Hepatocyte (in vitro differentiated cells): ENCODE results near the gene PIP4K2C. TPM values are rescaled to one million over a fixed set of nuclear protein-coding genes. Genes with fewer than 3 reads are reported as not detected.

ENCODE experiments used
- DNase-seq: peaks from one replicate; pipeline ENCODE4 v3.0.0-alpha.2; 2016; ENCODE audit warnings: low spot score
- H2AFZ ChIP-seq: fragments of 200-600 bp; sonication (generic); 2 replicates; pipeline ENCODE4 v1.6.0; 2016; ENCODE audit warnings: antibody characterized with exemption, mild to moderate bottlenecking
- H3K27ac ChIP-seq: fragments of 200-600 bp; sonication (generic); 2 replicates; pipeline ENCODE4 v1.5.1; 2016; ENCODE audit warnings: mild to moderate bottlenecking
- H3K27me3 ChIP-seq: fragments of 200-600 bp; sonication (generic); 2 replicates; pipeline ENCODE4 v1.6.1; 2016
- H3K36me3 ChIP-seq: fragments of 200-600 bp; sonication (generic); replicated peaks from 2 replicates; pipeline ENCODE4 v1.5.1; 2016; ENCODE audit warnings: low read depth; ENCODE audit not compliant: insufficient read depth
- H3K4me1 ChIP-seq: fragments of 200-600 bp; sonication (generic); 2 replicates; pipeline ENCODE4 v1.5.1; 2016; ENCODE audit warnings: mild to moderate bottlenecking, moderate library complexity; ENCODE audit not compliant: insufficient read depth
- H3K4me2 ChIP-seq: fragments of 200-600 bp; sonication (generic); 2 replicates; pipeline ENCODE4 v1.6.0; 2016
- H3K4me3 ChIP-seq: fragments of 200-600 bp; sonication (generic); 2 replicates; pipeline ENCODE4 v1.5.1; 2016; ENCODE audit warnings: mild to moderate bottlenecking
- H3K79me2 ChIP-seq: fragments of 200-600 bp; sonication (generic); 2 replicates; pipeline ENCODE4 v1.6.0; 2017; ENCODE audit warnings: mild to moderate bottlenecking
- H3K9me2 ChIP-seq: fragments of 200-600 bp; sonication (generic); replicated peaks from 2 replicates; pipeline ENCODE4 v1.6.0; 2017; ENCODE audit warnings: mild to moderate bottlenecking; ENCODE audit not compliant: insufficient read depth
- H3K9me3 ChIP-seq: fragments of 200-600 bp; sonication (generic); 2 replicates; pipeline ENCODE4 v1.5.1; 2016; ENCODE audit warnings: low read depth, mild to moderate bottlenecking
- H4K20me1 ChIP-seq: fragments of 200-600 bp; sonication (generic); 2 replicates; pipeline ENCODE4 v1.6.0; 2016; ENCODE audit warnings: mild to moderate bottlenecking; ENCODE audit not compliant: insufficient read depth, poor library complexity, severe bottlenecking
- CTCF ChIP-seq: fragments of 200-600 bp; sonication (generic); IDR thresholded peaks from 2 replicates; pipeline ENCODE4 v1.5.1; 2016; ENCODE audit warnings: antibody characterized with exemption, mild to moderate bottlenecking; ENCODE audit not compliant: poor library complexity
- EZH2 ChIP-seq: fragments of 200-600 bp; sonication (generic); IDR thresholded peaks from 2 replicates; pipeline ENCODE4 v1.6.1; 2016; ENCODE audit warnings: antibody characterized with exemption, mild to moderate bottlenecking, borderline replicate concordance
- EZH2phosphoT487 ChIP-seq: fragments of 200-600 bp; sonication (generic); IDR thresholded peaks from one replicate; pipeline ENCODE4 v1.6.1; 2018; ENCODE audit warnings: antibody characterized with exemption, mild to moderate bottlenecking, low read depth, moderate library complexity; ENCODE audit not compliant: unreplicated experiment, severe bottlenecking
- WGBS: methylation state at CpG from one replicate; pipeline ENCODE4 v1.1.6; 2016; ENCODE audit warnings: low lambda C conversion rate; ENCODE audit errors: missing lambda C conversion rate; 5-methylcytosine and 5-hydroxymethylcytosine counted together
- polyA plus RNA-seq: library from polyadenylated mRNA; unstranded; fragments of >200 nt; fragmentation: Nextera tagmentation; extraction: Ambion mirVana; gene quantifications from 2 replicates; pipeline ENCODE4 v1.2.1, GENCODE V29; 2016
- total RNA-seq: library from RNA; depleted of rRNA; stranded (reverse); fragments of >200 nt; gene quantifications from 2 replicates; pipeline ENCODE4 v1.2.3, GENCODE V29; 2014

Gene PIP4K2C
- 30.0 and 41.6 TPM in 2 replicates for total RNA-seq
- polyA plus RNA-seq: 32.3 and 34.2 TPM in 2 replicates

- peaks cover 30% of the 10 kb centered on the region for H3K79me2 ChIP-seq
- H3K9me2 ChIP-seq: no peaks in the 10 kb centered on the region
- peak within 1 kb of the TSS; percentile 87 for H2AFZ ChIP-seq
- peak within 1 kb of the TSS; percentile 89 for H3K4me2 ChIP-seq
- H3K27ac ChIP-seq: peak within 1 kb of the TSS; percentile 93
- peak; percentile 95 for DNase-seq
- TF ChIP-seq EZH2: no peak
- H3K36me3 ChIP-seq: no peaks in the 10 kb centered on the region
- no peaks in the 10 kb centered on the region for H3K9me3 ChIP-seq
- no peaks in the 10 kb centered on the region for H4K20me1 ChIP-seq
- H3K4me3 ChIP-seq: peak within 1 kb of the TSS; percentile 85
- under 1% methylated on average over 62 of the region's 69 CpGs for WGBS
- H3K4me1 ChIP-seq: no peaks in the 10 kb centered on the region
- H3K27me3 ChIP-seq: peaks cover 26% of the 10 kb centered on the region
Observed at GRCh38 chr12:57590864-57591781, at the start of gene PIP4K2C. TSS of gene PIP4K2C (plus strand) at chr12:57591192. CDS start at chr12:57591290, 98 bp downstream.

GRCh38 chr12:57541717-57542116 is 49.3 kb upstream of the PIP4K2C start:
- TF ChIP-seq CTCF: no peak
- no peak for TF ChIP-seq EZH2phosphoT487
- no peak for TF ChIP-seq EZH2
- H3K36me3 ChIP-seq: no peaks in the 10 kb centered on the region
- no peak overlapping the region for H3K4me3 ChIP-seq
- H3K79me2 ChIP-seq: peaks cover 38% of the 10 kb centered on the region
- H4K20me1 ChIP-seq: peaks cover 11% of the 10 kb centered on the region
- no peaks in the 10 kb centered on the region for H3K9me3 ChIP-seq
- 82% methylated on average over 2 of the region's 2 CpGs for WGBS
- DNase-seq: no peak
- H3K27ac ChIP-seq: no peak overlapping the region
- H3K9me2 ChIP-seq: no peaks in the 10 kb centered on the region
- no peak overlapping the region for H3K4me2 ChIP-seq
- H3K27me3 ChIP-seq: no peaks in the 10 kb centered on the region
- H2AFZ ChIP-seq: no peak overlapping the region
- H3K4me1 ChIP-seq: peaks cover 8% of the 10 kb centered on the region

DNA sequence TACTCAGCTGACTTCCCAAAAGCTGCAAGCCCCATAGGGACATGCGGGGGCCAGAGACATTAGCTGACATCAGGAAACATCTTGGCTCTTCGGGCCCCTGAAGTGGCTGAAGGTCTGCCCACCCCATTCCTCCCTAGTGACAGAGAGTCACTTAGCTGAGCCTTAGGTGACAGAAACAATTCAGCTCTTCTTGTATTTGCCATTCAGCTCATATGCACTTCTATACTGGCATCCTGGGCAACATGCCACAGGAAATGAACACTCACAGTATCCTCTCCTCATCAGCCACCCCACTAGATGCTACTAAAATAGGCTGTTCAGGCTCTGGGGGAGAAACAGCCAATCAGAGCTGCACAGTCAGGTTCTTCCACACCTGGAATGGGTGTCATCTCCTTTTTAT is 47.4 kb upstream of the PIP4K2C start:
- TF ChIP-seq EZH2 (no peak), CTCF (no peak), EZH2phosphoT487 (no peak)
- H3K79me2 ChIP-seq: peaks cover 38% of the 10 kb centered on the region
- no peaks in the 10 kb centered on the region for H3K9me3 ChIP-seq
- DNase-seq: no peak
- H2AFZ ChIP-seq: no peak overlapping the region
- H3K27ac ChIP-seq: no peak overlapping the region
- H3K9me2 ChIP-seq: no peaks in the 10 kb centered on the region
- peaks cover 9% of the 10 kb centered on the region for H3K27me3 ChIP-seq
- H3K4me1 ChIP-seq: peaks cover 8% of the 10 kb centered on the region
- no peak overlapping the region for H3K4me2 ChIP-seq
- H4K20me1 ChIP-seq: peaks cover 11% of the 10 kb centered on the region
- no peaks in the 10 kb centered on the region for H3K36me3 ChIP-seq
- 100% methylated on average over 2 of the region's 2 CpGs for WGBS
- H3K4me3 ChIP-seq: no peak overlapping the region

GRCh38 chr12:57545809-57546437 is 45.1 kb upstream of the PIP4K2C start:
- Histone ChIP-seq H3K9me2 (no peaks in the 10 kb centered on the region), H2AFZ (no peak overlapping the region), H3K36me3 (no peaks in the 10 kb centered on the region), H3K9me3 (no peaks in the 10 kb centered on the region), H3K4me1 (peaks cover 12% of the 10 kb centered on the region), H3K27ac (peak overlapping the region; percentile 78), H3K27me3 (peaks cover 32% of the 10 kb centered on the region), H3K79me2 (peaks cover 37% of the 10 kb centered on the region), H3K4me3 (peak overlapping the region; percentile 59), H4K20me1 (peaks cover 10% of the 10 kb centered on the region), H3K4me2 (peak overlapping the region; percentile 84)
- 71% methylated on average over 15 of the region's 15 CpGs for WGBS
- TF ChIP-seq EZH2phosphoT487 (no peak), EZH2 (no peak), CTCF (no peak)
- DNase-seq: peak; percentile 55
